Vein endothelial cell (primary cell): ENCODE measurements around the gene MTMR11. TPM values are rescaled to one million over a fixed set of nuclear protein-coding genes. Genes with fewer than 3 reads are reported as not detected.

Source experiments
- total RNA-seq: library from RNA; depleted of rRNA; stranded (reverse); fragments of >200 nt; gene quantifications from 2 replicates; pipeline ENCODE4 v1.2.3, GENCODE V29; 2012

The MTMR11 gene, protein sequence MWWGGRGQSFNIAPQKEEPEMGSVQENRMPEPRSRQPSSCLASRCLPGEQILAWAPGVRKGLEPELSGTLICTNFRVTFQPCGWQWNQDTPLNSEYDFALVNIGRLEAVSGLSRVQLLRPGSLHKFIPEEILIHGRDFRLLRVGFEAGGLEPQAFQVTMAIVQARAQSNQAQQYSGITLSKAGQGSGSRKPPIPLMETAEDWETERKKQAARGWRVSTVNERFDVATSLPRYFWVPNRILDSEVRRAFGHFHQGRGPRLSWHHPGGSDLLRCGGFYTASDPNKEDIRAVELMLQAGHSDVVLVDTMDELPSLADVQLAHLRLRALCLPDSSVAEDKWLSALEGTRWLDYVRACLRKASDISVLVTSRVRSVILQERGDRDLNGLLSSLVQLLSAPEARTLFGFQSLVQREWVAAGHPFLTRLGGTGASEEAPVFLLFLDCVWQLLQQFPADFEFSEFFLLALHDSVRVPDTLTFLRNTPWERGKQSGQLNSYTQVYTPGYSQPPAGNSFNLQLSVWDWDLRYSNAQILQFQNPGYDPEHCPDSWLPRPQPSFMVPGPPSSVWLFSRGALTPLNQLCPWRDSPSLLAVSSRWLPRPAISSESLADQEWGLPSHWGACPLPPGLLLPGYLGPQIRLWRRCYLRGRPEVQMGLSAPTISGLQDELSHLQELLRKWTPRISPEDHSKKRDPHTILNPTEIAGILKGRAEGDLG
- total RNA-seq, result 3.4 and 7.5 TPM in 2 replicates

DNA sequence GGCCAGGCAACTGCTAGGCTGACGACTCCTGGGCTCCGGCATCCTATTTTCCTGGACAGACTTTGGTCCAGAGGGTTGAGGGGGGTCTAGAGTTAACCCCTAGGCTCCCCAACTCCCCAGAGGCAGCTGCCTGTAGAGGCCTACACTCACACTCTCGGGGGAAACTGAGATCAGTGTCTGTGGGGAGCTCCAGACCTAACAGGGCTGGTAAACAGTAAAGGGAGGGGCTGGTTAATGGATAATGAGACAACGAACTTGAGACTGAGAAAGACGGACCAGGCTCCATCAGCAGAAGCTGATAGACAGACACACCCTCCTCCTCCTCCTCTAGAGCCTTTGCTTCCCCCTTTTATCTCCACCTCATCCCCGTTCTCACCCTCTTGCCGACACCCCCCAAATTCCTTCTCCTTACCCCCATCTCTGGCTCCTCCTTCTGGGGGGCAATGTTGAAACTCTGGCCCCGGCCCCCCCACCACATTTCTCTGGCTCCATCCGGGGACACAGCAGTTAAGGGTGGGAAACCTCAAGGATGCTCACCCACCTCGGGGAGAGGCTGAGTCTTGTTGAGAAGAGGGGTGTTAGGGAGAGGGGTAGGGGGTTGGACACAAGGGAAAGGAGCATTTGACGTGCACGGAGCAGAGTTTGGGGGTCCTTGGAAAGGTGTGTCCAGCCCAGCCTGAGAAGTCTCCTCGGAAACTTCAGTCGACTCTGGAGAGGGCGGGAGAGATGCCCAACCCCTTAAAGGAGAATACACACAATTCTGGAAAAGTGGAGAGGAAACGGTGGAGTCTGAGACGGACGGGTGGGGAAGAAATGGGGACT lies at the start of gene MTMR11:
Gene MTMR11 (minus strand): TSS at position 710 of the 822 bp plus-strand sequence. CDS start 232 bp downstream, at position 478.

DNA sequence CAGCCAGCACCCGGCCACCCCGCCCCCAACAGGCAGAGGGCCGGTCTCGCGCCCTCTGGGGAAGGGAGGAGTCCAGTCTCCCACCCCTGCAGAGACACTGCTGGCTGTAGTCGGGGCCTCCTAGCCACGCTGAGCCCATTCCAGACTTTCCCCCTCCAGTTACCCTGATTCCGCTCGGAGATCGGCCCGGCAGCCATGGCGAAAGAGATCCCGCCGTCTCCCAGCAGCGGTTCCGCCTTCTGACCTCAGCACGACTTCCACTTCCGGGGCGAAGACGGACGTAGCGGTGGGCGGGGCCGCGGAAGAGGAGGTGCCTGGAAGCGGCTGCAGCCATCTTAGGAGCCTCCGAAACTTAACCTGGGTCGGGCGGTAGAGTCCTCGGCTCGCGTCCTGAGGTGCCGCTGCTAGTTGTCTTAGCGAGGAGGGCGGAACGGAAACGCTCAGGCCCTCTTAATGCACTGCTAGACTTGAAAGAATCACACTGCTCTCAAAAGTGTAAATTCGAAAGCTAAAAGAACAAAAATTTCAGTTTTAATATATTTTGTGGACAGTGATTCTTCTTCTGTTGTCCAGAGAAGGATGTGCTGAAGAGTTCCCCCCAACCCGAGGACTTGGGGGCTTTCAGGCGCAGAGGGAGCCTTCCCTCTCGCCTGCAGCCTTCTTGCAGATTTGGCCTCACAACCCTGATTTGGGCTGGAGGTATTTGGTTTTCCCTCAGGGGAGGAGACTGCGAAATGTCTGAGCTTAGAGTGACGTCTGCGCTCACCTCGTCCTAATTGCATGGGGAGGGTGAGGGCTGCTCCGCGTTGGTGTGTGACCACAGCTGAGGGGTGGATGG lies 8.9 kb downstream of the MTMR11 start, which contains the start of gene SF3B4:
Gene SF3B4 (minus strand): TSS at position 241 of the 838 bp plus-strand sequence. CDS start 44 bp downstream, at position 197.

DNA sequence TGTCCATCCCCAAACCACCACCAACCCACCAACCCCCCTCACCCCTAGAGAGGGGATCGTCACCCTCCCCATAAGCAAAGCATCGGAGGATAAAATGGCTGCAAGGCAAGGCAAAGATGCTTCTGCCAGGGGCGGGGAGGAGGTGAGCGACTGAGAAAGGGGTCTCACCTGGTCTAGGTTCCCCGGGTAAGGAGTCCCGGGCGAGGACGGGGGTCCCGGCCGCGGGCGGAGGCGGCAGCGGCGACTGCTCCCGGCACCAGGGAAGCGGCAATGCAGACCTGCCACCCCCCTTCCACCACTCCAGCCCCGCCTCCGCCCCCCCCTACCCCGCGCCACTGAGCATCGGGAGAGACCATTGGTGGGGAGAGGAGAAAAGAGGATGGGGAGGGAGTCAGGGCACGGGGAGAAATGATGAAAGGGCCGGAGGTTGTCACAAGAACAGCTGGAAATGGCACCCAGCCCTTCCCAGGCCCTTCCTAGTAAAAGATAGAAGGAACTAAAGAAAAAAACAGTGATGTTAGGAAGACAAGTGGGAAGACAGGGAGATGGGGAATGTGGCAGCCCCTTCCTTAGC lies 19.0 kb downstream of the MTMR11 start, which contains the start of gene SV2A:
Gene SV2A (minus strand): TSS at position 274 of the 574 bp plus-strand sequence. CDS start 4,004 bp downstream, outside the sequence.

DNA sequence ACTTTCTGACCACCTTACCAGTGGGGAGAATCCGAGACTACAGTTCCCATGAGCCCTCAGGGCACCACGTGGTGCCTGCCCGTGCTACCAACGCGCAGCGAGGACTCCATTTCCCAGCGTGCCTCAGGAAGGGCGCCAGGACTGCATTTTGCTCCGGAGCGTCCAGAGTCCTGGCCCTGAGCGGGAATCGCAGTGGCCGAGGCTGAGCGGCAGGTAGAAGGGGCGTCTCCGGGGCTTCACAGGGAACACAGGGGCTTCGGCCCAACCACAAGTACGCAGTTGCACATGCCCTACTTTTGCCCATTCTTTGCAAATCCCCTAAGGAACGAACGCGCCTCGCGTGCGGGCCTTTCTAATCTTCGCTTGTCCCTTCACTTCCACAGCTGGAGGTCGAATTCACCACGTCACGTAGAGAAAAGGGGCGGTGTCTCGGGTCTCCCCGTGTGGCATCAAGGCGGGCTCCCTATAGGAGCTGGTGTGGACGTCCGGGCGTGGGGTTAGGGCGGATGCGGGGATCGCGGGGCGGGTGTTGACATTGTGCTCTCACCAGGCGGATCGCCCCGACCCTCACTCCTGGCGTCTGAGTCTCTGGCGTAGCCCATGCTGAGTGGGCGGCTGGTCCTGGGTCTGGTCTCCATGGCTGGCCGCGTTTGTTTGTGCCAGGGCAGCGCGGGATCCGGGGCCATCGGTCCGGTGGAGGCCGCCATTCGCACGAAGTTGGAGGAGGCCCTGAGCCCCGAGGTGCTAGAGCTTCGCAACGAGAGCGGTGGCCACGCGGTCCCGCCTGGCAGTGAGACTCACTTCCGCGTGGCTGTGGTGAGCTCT lies 37.0 kb downstream of the MTMR11 start, which contains the start of gene BOLA1:
Gene BOLA1 (plus strand): TSS at position 109 of the 825 bp plus-strand sequence. CDS start 492 bp downstream, at position 601.

Other genes with a start within 250 kb of the MTMR11 start
- not detected in 2 replicates for gene FCGR1A, start 154.2 kb downstream of the MTMR11 start, total RNA-seq
- gene BOLA1, start 37.3 kb downstream of the MTMR11 start, total RNA-seq, result 5.7 and 7.5 TPM in 2 replicates
- gene SV2A, start 19.0 kb downstream of the MTMR11 start, total RNA-seq, result 0.67 and 3.3 TPM in 2 replicates
- gene SF3B4, start 9.1 kb downstream of the MTMR11 start, total RNA-seq, result 18.0 and 20.2 TPM in 2 replicates
- gene OTUD7B, start 73.8 kb upstream of the MTMR11 start, total RNA-seq, result 12.7 and 20.3 TPM in 2 replicates
- 24.2 and 28.7 TPM in 2 replicates for gene VPS45, start 130.9 kb upstream of the MTMR11 start, total RNA-seq
- 36.9 and 51.3 TPM in 2 replicates for gene PLEKHO1, start 213.0 kb upstream of the MTMR11 start, total RNA-seq